ENCODE data around the gene ALK.

DNA sequence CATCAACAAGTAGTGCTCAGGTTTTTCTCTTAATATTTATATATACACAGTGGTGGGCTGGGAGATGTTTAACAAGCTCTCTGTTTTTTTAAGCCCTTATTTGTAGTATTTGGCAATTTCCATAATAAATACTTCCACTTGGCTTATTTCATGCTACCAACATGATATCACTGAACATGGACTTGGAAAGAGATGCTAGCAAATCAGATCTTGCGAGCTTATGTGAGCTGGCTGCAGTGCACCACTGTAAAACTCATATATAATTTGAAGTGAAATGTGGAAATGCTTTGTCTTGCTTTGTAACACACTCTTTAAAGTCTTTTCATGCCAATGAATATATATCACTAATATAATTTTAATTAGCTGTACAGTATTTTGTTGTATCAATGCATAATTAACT, 155.7 kb downstream of the ALK start:
- no peak for TF ChIP-seq NFXL1 (IDR thresholded peaks at IDR 0.05; ENCODE audit: borderline replicate concordance)
- TF ChIP-seq, protein P1, sequence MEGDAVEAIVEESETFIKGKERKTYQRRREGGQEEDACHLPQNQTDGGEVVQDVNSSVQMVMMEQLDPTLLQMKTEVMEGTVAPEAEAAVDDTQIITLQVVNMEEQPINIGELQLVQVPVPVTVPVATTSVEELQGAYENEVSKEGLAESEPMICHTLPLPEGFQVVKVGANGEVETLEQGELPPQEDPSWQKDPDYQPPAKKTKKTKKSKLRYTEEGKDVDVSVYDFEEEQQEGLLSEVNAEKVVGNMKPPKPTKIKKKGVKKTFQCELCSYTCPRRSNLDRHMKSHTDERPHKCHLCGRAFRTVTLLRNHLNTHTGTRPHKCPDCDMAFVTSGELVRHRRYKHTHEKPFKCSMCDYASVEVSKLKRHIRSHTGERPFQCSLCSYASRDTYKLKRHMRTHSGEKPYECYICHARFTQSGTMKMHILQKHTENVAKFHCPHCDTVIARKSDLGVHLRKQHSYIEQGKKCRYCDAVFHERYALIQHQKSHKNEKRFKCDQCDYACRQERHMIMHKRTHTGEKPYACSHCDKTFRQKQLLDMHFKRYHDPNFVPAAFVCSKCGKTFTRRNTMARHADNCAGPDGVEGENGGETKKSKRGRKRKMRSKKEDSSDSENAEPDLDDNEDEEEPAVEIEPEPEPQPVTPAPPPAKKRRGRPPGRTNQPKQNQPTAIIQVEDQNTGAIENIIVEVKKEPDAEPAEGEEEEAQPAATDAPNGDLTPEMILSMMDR (IDR thresholded peaks at IDR 0.05 in 2 of 3, conservative IDR thresholded peaks at IDR 0.05 in 1 of 3; ENCODE audit: control insufficient read depth in 2 of 3, extremely low read depth in 1 of 3, insufficient read depth in 1 of 3, low read depth in 3 of 3, low read length in 3 of 3) = no peak

All from GM12878 (cell line).